HG02798 (cell line): ENCODE data around the gene VTCN1.
"Not testable (repeated sequence)": the region's sequence is repeated elsewhere in the genome, so short reads cannot be mapped to it uniquely, and the experiment has no call there.

Experiments used
- ATAC-seq: cut with Tn5 transposase; IDR thresholded peaks from one replicate; pipeline ENCODE4 v1.9.1; 2021; ENCODE audit warnings: mild to moderate bottlenecking; ENCODE audit not compliant: unreplicated experiment, poor library complexity

The VTCN1 gene

DNA sequence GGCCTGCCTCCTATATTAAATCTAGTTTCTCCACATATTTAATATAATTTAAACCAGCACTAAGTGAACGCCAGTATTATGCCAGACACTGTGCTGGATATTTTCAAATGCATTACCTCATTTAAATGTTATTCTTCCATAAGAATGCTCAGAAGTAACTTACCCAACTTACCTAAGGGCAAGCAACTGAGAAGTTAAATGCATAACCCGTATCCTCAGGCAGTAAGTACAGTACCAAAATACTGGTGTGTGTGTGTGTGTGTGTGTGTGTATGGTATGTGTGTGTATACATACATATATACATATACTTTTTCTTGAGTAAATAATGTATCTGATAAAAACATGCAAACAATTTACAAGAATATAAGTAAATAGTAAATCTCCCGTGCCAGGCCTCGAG lies 80.2 kb downstream of the VTCN1 start:
- ATAC-seq: no peak

DNA sequence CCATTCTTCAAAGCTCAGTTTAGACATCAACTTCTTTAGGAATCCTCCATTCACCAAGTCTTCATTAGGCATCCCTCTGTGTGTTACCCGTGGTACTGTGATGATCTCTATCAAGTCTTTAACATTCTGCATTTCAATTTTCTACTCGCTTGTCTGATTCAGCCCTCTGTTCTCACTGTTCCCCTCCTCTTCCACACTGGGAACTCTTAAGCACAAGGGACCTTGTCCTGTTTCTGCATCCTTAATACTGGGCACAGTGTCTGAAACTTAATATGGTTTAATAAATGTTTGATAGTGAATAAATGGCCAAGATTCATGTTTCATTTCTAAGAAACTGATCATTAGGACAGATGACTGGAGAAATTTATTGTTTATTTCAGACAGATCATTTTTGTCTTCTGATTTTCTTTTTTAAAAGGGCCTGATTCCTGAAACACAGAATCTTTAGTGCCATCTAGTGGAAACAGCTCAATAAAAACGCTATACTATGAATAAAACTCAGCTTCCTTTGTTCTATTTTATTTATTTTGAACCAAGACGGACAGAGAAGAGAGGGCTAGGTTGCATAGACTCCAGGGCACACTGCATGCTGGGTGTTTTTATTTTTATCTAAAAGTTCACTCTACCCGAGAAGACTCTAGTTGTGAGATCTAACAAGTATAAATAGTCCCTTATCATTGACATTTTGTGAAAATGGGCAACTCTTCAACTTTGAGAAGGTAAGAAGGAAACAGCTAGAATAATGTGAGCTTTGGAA lies 82.2 kb downstream of the VTCN1 start:
- ATAC-seq: no peak

DNA sequence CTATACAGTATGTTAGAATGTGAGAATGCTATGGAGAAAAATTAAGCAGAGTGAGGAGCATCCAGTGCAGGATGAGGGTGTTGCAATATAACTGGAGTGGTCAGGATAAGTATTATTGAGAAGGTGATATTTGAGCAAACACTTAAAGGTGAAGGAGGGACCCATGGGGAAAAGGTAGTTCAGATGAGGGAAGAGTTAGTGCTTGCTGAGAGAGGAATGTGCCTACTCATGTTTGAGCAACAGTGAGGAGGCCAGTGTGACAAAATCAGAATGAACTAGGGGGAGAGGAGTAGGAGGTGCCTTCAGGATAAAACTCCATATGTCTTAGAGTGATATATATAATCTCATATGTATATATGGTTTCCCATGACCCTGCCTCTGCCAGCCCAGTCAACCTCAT lies 82.9 kb downstream of the VTCN1 start:
- ATAC-seq: no peak

DNA sequence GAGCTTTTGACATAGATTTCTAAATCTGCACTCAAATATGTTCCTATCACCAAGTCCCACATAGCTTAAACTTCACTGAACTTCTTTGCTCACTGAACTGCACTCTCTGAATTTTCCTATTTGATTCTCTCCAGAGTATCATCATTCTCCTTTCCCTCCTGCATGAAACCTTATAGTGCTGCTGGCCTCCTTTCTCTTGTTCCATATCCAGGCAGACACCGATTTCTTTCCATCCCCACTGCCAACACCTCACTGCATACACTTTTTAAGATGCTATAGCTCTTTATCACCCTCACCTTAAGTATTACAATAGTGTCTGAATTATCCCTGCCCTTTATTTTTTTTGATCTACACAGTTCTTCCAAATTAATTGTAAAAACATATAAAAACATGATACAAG lies 86.1 kb downstream of the VTCN1 start:
- ATAC-seq: no peak

DNA sequence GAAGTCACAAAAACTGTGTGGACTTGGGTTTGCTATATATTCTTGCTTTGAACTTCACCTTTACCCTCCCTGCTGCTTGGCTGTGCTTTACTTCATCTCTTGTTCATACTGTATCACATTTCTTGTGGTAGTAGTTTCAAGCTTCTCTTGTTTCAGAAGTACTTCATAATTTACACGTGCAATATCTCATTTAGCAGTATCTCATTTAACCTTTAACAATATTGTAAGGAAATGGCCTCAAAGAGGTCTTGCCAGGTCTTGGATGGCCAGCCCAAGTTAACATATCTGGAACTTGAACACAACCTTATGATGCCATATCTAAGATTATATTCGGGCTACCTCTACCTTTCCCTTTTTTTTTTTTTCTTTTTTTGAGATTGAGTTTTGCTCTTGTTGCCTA lies 87.5 kb downstream of the VTCN1 start:
- ATAC-seq: no peak

DNA sequence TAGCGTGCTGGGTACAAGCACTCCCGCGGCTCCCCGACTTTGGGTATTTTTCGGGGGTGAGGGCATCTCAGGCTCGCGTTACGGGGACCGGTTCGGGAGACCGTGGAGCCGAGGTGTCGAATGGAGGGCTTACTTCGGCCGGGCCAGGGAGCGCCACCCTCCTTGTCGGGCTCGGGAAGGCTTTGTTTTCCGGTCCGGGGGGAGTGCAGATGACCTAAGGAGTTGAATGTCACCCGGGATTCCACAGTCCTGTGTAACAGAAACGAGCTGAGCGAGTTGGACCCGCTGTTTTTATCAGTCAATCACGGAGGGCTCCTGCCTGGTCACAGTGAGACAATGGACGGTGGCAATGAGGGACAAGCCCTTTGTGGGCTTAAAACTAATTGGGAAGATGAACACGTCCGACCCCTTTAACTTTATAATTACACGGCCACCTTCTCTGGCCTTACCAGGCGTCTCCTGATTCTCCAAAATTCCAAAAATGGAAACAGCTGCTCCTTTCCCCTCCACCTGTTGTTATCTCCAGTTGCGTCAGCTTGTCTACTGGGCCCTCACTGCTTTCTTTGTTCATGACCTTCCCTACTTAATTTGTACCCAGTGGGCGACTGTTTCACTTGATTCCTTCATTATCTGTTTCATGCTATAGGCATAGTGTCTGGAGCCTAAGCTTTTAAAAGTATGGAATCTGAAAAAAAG lies 88.2 kb downstream of the VTCN1 start:
- ATAC-seq: no peak

DNA sequence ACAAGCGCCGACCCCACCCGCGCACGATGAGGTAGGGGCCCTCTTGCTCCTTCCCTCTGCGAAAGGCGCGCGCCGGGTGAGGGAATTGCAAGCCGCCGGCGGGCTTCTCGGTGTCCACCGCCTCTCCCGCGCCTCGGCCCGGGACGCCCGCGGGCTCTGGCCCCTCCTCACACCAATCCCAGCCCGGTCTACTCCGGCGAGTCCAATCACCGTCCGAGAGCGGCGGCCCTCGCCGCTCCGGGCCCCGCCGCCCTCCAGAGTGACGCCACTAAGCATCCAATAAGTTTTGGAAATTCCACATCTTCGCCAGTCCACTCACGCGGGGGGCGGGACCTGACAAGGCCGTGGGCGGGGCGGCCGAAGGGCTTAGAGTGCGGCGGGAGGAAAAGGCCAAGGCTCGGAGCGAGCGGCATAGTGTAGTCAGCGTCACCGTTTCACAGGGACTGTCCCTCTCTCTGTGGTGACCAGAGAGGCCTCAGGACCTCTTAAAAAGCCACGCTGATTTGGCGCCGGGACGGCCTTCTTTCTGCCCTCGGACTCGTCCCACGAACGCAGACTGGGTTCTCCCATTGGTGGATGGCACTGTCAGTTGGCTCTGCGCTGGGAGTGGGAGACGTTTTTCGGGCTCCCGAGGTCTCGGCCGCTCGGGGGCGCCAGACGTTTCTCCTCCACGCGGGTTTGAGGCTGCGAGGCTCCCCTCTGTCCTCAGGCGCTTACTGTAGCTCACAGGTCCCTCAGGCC lies 89.0 kb downstream of the VTCN1 start, which contains the start of gene TRIM45:
Gene TRIM45 (minus strand): TSS at position 161 of the 741 bp plus-strand sequence. CDS start 548 bp downstream, outside the sequence.
- ATAC-seq: peak; percentile 93

DNA sequence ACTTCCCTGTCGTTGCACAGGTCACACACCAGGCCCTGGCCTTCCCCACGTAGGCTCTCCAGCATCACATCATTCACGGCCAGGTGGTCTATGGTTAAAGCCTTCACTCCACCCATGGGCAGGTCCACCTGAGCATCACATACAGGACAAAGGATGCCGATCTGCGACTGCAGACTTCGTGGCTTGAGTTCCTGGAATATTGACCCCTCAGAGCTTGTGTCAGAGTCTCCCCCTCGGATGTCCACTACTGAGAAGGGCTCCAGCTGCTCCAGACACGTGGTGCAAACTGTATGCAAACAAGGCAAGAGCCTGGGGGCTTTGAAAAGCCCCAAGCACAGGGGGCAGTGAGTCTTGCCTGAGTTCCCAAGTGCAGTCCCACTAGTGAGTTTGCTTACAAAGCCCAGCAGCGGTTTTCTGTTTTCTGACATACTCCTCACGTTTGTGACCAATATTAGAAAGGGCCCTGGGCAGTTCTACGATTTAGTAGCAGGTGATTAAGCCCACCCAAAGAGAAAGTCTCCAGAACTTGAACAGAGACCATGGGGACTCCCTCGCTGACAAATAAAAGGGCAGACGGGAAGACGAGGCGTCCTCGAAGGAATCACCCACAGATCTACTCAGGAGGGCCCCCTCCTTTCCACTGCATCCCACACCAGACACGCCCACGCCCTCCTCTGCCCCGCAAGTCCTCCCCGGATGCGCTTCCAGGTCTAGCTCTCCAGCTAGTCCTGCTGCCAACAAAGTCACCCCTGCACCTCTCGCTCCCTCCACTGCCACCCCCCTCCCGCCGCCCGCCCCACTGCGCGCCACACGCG lies 89.7 kb downstream of the VTCN1 start:
- no peak for ATAC-seq

DNA sequence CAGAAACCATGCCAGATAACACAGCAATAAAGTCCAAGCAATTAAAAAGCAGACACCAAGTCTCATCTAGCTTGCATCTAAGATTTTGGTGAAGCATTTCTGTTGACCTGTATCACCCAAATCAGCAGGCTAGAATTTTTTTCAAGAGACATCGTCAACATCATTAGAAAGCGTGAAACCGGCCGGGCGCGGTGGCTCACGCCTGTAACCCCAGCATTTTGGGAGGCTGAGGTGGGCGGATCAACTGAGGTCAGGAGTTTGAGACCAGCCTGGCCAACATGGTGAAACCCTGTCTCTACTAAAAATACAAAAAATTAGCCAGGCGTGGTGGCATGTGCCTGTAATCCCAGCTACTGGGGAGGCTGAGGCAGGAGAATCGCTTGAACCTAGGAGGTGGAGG lies 91.6 kb downstream of the VTCN1 start:
- ATAC-seq: not testable (repeated sequence)

DNA sequence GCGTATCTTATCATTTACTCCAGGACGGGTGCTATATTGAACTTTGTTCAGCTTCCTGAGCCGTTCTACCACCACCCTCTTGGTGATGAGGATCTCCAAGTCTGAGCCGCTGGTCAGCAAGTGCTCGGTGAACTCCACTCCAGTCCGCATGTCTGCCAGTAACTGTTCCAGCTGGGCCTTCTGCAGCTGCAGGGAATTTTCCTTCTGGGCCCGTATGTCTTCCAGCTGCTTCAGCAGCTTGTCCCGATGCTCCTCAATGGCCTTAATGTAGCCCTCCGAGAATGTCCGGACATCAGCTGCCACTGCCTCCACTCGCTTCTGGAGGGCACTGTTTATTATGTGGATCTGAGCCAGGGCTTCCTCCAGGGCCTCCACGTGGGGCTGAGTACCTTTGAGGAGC lies 92.6 kb downstream of the VTCN1 start:
- ATAC-seq: no peak

DNA sequence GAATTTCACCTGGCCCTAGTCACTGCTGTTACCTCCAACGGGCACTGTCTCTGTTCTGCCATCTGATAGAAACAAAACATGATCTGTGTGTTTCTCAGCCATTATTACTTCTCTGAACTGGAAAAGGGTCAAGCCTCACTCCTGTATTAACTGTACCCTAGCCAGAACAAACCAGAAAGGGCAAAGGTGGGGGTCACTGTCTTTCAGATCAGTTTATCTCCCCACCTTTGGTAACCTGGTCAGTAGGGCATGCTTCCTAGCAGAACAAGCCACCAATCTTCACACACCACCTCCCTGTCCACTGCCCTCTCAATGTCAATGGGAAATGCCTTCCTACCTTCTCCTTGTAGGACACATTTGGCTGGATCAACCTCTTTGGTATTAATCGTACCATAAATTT lies 93.0 kb downstream of the VTCN1 start:
- no peak for ATAC-seq

DNA sequence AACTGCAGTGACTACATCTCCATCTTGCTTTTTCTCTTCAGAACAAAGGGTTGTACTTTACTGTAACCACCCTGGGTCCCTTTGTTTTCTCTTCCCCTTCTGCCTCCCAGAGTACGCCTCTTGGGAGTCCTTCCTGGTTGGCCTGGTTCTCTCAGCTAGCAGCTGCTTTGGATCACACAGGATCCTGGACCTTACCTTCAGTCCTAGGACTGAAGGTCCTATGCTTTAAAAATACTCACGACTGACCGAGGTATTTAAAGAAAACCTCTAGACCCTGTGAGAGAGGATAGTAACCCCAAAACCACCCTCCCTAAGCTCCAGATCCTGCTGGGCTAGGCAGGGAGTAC lies 94.0 kb downstream of the VTCN1 start:
- ATAC-seq: no peak

DNA sequence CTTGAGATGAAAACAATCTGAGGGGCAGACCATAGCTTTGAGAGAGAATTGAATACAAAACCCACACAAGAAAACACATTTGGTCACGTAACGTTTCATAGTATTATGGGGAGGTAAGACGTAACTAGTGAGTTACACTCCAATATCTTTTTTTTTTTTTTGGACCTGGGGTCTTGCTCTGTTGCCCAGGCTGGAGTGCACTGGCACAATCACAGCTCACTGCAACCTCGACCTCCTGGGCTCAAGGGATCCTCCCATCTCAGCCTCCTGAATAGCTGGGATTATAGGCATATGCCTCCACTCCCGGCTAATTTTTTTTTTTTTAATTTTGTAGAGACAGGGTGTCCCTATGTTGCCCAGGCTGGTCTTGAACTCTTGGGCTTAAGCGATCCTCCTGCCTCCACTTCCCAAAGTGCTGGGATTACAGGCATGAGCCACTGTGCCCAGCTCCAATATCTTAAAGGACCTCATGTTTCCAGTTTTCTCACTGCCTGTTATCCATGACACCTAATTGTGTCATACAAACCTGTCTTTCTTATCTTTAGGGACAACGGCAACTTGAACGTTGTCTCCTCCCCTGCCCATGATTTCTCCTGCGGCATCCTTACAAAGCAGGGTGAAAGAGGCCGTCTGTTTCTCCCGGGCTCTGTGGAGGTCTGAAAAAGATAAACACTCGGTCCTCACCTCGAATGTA lies 94.5 kb downstream of the VTCN1 start:
- no peak for ATAC-seq

DNA sequence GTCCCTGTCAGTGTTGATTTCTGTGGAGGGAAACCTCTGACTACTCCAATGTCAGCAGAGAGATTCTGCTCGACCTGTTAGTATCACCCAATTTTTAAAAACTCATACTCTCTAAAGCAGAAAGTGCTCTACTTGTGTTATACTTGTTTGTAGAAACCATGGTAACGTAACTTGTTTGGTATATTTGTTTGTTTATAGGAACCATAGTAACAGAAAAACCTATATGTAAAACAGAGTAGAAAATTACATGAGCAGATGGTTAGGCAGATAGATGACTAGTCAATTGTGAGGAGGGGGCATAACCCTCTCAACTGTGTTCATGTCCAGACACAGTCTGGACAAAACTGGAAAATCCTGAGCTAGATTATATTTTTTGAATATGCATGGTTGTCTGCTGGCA lies 95.8 kb downstream of the VTCN1 start:
- ATAC-seq: no peak

DNA sequence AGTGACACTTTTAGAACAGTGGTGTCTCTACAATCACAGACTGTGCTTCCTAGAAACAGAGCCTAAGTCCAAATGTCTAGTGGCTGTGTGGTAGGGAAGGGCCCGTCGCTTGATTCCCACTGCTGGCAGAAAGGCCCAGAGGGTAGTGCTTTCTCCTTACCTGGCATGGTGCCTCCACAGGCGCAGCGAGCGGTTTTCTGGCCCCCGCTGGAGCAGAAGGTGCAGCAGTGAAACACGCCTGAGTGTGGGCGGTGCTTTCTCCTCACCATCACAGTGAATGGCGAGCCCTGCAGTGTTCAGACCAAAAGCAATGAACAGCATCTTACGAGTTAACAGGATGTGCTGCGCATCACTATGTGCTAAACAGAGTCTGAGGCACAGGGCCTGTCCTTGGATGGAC lies 97.5 kb downstream of the VTCN1 start:
- ATAC-seq: no peak

DNA sequence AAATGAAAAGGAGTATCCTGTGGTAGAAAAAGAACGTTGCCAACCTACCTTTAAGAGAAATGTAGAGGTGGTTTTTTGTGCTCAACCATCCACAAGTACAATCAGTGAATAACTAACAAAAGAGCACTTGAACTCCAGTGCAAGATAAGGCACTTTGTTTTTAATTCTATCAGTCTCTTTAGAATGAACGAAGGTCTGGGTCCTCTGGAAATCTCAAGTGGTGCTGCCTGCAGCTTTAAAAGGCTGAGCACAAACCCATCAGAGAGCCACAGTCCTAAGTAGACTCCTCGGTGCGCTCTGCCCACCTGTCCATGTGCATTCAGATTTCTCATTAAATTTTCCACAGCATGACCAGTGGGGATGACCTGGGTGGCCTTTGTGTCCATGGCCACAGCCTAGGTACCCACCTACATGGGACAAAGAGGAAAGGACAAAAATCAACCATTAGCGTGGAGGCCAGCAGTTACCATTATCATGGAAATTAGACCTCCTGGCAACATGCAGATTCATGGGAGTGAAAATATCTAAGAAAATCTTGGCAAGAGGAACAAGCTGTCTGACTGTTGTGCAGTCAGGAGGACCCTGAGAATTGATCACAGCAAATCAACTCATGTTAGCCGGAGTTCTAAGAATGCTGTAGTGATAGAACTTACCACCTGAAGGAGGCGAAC lies 98.5 kb downstream of the VTCN1 start:
- no peak for ATAC-seq

DNA sequence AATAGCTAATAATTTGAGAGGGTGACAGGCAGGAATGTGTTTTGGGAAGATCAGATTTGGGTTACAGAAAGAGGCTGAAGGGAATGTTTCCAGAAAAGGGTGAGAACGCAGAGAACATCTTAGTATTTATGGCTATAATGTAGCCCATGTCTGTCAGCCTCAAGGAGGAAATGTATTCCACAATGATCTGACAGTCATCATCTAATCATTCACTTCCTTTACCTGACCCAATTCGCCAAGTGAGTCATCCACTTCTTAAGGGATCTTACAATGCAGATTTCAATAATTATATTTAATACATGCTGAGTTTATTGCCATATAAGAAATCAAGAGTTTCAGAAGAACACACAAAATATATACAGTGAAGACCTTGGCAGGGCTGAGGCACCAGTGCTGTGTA lies 100.0 kb downstream of the VTCN1 start:
- ATAC-seq: no peak

DNA sequence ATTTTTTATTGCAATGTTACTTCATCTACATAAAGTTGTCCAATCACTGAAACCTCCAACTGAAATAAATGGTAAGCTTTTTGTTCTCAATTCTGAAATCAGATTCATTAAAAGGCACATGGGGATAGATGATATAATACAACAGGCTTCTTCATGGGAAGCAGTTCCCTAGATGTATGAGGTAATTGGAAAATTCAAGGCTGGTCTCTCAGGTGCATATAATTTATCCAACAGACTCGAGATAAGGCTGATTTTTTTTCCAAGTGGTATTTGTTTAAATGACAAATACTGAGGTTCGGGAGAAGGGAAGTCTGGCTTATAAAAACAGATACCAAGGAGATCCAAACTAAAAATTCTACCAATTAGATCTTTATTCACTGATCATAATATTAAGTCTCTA lies 103.4 kb downstream of the VTCN1 start:
- ATAC-seq: no peak

DNA sequence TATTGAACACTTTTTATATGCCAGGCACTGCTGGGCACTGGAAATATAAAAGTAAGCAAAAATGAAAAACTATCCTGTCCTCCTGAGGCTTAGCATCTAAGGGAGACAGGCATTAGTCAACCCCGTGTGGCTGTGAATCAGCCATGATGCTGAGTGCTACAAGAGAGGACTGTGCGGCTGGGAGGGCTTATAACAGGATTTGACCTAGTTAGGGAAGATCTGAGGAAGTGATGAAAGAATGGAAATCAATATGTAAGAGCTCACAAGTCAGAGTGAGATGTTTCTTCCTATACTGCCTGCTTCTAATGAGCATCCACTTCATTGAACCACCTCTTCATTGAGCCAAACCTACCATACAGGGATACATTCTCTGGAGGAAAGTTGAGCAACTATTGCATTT lies 104.2 kb downstream of the VTCN1 start:
- no peak for ATAC-seq
